PFSK-1 (cell line): ENCODE measurements around the gene OSGEP.

Source experiments
- FOXP2 ChIP-seq: optimal IDR thresholded peaks from 2 replicates; pipeline ENCODE3; 2011; ENCODE audit warnings: borderline replicate concordance, control low read depth, inconsistent platforms; ENCODE audit not compliant: insufficient read depth; ENCODE audit errors: extremely low read length, extremely low read depth
- POLR2AphosphoS5 ChIP-seq: IDR thresholded peaks from 2 replicates; pipeline ENCODE4 v1.6.1; 2012; ENCODE audit warnings: low read depth, mild to moderate bottlenecking, control low read depth, low read length, moderate library complexity
- SIN3A ChIP-seq: IDR thresholded peaks from 2 replicates; pipeline ENCODE4 v1.6.1; 2012; ENCODE audit warnings: mild to moderate bottlenecking, low read length, moderate library complexity, borderline replicate concordance; ENCODE audit not compliant: insufficient read depth
- TAF1 ChIP-seq: IDR thresholded peaks from 2 replicates; pipeline ENCODE4 v1.6.1; 2012; ENCODE audit warnings: low read length, control low read depth, borderline replicate concordance; ENCODE audit not compliant: insufficient read depth
- TF ChIP-seq, protein P1 (sequence below), 2 experiments: IDR thresholded peaks; 2 replicates each; pipeline versions ENCODE4 v1.6.1 to v1.8.0; 2011 to 2012; ENCODE audit warnings: low read depth in 2 of 2, low read length in 2 of 2, control low read depth in 1 of 2, inconsistent platforms in 1 of 2, mild to moderate bottlenecking in 1 of 2, moderate library complexity in 1 of 2; ENCODE audit not compliant: insufficient read depth in 1 of 2

The OSGEP gene

DNA sequence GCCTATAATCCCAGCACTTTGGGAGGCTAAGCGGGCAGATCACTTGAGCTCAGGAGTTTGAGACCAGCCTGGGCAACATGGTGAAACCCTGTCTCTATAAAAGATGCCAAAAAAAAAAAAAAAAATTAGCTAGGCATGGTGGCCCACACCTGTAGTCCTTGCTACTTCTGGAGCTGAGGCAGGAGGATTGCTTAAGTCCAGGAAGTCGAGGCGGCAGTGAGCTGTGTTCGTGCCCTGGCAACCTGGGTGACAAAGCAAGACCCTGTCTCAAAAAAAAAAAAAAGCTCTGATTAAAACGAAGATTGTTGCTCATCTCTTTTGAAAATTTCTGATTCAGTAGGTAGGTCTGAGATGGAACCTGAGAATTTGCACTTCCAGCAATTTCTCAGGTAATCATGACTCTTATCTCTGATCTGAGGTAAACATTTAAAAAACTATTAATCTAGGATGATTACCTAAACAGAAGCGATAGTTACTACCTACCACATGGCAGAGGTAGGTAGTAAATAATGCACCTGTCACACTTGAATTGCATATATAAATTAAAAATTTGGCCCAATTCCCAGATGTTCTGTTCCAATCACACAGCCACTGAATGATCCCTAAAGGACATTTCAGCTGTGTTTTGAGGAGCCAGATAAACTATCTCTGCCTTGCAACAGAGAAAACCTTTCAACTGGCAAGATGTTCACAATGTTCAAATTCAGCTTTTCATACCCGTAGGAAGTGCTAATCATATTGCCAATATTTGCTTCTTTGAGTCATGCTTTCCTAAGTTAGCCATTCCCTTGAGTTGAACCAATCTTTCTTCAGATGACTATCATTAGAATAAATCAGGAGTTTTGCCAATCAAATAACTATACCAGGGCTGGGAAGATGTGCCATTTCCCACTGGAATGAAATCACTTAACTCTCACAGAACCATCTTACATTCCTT is 37.1 kb downstream of the OSGEP start:
- TF ChIP-seq TAF1 (no peak), FOXP2 (no peak), POLR2AphosphoS5 (no peak), SIN3A (no peak)
- TF ChIP-seq, protein P1, sequence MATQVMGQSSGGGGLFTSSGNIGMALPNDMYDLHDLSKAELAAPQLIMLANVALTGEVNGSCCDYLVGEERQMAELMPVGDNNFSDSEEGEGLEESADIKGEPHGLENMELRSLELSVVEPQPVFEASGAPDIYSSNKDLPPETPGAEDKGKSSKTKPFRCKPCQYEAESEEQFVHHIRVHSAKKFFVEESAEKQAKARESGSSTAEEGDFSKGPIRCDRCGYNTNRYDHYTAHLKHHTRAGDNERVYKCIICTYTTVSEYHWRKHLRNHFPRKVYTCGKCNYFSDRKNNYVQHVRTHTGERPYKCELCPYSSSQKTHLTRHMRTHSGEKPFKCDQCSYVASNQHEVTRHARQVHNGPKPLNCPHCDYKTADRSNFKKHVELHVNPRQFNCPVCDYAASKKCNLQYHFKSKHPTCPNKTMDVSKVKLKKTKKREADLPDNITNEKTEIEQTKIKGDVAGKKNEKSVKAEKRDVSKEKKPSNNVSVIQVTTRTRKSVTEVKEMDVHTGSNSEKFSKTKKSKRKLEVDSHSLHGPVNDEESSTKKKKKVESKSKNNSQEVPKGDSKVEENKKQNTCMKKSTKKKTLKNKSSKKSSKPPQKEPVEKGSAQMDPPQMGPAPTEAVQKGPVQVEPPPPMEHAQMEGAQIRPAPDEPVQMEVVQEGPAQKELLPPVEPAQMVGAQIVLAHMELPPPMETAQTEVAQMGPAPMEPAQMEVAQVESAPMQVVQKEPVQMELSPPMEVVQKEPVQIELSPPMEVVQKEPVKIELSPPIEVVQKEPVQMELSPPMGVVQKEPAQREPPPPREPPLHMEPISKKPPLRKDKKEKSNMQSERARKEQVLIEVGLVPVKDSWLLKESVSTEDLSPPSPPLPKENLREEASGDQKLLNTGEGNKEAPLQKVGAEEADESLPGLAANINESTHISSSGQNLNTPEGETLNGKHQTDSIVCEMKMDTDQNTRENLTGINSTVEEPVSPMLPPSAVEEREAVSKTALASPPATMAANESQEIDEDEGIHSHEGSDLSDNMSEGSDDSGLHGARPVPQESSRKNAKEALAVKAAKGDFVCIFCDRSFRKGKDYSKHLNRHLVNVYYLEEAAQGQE (IDR thresholded peaks at IDR 0.05; ENCODE audit: insufficient read depth in 1 of 2, low read depth in 2 of 2, low read length in 2 of 2) = no peak

DNA sequence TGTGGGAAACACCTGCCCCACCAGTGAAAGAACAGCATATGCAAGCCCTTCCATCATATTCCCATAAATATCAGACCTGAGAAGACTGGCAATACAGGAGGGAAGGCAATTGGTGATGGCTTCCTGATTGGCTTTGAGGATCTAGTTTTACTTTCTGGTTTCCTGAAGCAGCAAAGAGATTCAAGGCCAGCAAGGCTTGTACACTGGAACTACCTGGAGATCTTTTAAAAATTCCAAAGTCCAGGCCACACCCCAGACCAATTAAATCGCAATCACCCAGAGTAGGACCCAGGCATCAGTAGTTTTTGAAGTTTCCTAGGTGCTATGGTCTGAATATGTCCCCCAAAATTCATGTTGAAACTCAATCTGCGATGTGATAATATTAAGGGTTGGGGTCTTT is 38.4 kb downstream of the OSGEP start:
- no peak for TF ChIP-seq FOXP2
- no peak for TF ChIP-seq POLR2AphosphoS5
- TF ChIP-seq, protein P1 (IDR thresholded peaks at IDR 0.05; ENCODE audit: insufficient read depth in 1 of 2, low read depth in 2 of 2, low read length in 2 of 2) = no peak
- no peak for TF ChIP-seq SIN3A
- TF ChIP-seq TAF1 = no peak

DNA sequence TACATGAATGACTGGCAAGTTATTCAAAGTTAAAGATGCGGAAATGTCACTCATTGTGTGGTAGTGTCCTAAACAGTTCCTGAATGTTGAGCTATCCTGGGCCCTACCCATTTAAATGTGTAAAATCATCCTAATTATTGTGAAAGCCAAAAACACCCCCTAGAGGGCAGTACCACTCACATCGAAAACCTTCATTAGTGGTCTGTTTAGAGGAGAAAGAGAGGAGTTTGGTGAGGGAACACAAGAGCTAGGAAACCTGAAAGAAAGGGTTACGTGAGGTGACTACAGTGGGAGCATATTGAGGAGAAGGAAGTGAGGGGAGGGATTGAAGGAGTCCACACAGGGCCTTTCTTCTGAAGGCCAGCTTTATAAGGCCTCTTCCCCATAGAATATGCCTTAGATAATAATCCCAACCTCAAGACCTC is 38.8 kb downstream of the OSGEP start:
- TF ChIP-seq FOXP2 = no peak
- TF ChIP-seq, protein P1 (IDR thresholded peaks at IDR 0.05; ENCODE audit: insufficient read depth in 1 of 2, low read depth in 2 of 2, low read length in 2 of 2) = no peak
- no peak for TF ChIP-seq TAF1
- no peak for TF ChIP-seq SIN3A
- no peak for TF ChIP-seq POLR2AphosphoS5

GRCh38 chr14:20413744-20414082 is 40.9 kb downstream of the OSGEP start:
- TF ChIP-seq FOXP2 (no peak), TAF1 (no peak), SIN3A (no peak), POLR2AphosphoS5 (no peak)
- TF ChIP-seq, protein P1 (IDR thresholded peaks at IDR 0.05; ENCODE audit: insufficient read depth in 1 of 2, low read depth in 2 of 2, low read length in 2 of 2) = no peak
